ENCODE results near the gene ECE1. TPM values are rescaled to one million over a fixed set of nuclear protein-coding genes. Genes with fewer than 3 reads are reported as not detected.

The ECE1 gene
- total and polyA plus RNA-seq, 9 of the 15 experiments (the other 6 are each of a cell fraction or from before 2014, with no cell fraction given): 0.56 to 34.8 (median 11.0) TPM

DNA sequence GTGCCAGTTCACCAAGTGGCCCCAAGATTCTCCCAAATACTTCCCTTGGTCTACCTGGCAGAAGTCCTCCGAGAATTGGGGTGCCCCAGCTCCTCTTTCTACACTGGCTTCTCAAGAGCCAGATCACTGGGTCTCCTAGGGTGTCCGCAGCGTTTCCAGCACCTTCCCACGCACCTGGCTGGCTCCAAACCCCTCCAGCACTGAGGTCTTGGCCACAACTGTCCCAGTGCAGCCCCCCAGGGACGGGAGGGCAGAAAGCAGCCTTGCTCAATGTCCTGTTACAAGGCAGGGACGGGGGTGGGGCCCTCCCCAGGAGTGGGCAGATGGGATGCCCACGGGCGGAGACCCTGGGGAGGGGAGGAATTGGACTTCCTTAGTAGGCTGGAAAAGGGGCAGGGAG lies 1.1 kb downstream of the ECE1 start (continued):
- TF ChIP-seq CHCHD3 (CRISPR knock-in tag; IDR thresholded peaks at IDR 0.05): no peak

DNA sequence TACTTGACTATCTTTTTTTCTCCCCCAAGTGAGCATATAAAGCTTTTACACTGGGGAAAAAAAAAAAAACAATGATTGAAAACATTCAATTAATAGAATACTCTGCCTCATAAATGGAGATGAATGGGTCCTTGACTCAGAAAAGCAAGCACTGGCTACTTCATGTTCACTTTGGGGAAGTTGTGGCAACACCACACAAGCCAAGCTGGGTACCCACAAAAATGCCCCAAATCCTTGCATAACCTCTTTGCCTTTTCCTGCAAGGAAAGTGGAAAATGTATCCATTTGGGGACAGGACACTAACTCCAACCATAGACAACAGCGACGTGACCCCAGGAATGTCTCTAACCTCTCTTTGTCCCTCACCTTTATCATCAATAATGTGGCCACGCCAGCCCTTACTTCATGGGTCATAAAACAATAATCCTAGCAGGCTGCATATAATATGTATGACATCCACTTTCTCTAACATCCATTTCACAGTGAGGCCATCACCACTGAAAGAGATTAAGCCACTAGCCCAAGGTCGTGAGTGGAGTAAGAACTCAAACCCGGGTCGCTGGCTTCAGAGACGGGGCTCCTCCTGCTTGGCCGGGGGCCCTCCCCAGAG lies 2.3 kb downstream of the ECE1 start:
- no TSS peak for BruUV-seq (replicated peaks)
- no peaks in the 10 kb centered on the region for H3K36me3 ChIP-seq (ENCODE audit: control insufficient read depth, insufficient read depth, low read length)
- no peak overlapping the region for H3K4me3 ChIP-seq
- CTCF ChIA-PET (ENCODE audit: low intra/inter-chr PET ratio): no interaction called here
- DNase-seq (ENCODE audit: extremely low read depth in 1 of 4, low spot score in 3 of 4) (no peak), ATAC-seq (no peak), FAIRE-seq (no peak)
- H3K9me3 ChIP-seq (replicated peaks; ENCODE audit: control insufficient read depth, insufficient read depth, low read depth, low read length): no peaks in the 10 kb centered on the region
- no peaks in the 10 kb centered on the region; a peak in 1 of 5 replicates for H3K27me3 ChIP-seq (ENCODE audit: control insufficient read depth in 2 of 2, insufficient read depth in 2 of 2, low read length in 2 of 2)
- H3K4me2 ChIP-seq (ENCODE audit: insufficient read depth, low read length): no peak overlapping the region
- H3K79me2 ChIP-seq (ENCODE audit: control insufficient read depth, insufficient read depth, low read length): no peaks in the 10 kb centered on the region
- in situ Hi-C loops (cut with MboI): no loop called here
- H3K9me1 ChIP-seq (ENCODE audit: control insufficient read depth, insufficient read depth, low read length): no peaks in the 10 kb centered on the region
- POLR2A ChIA-PET: interaction anchor here (0.6 to 1.0 kb wide), 2 partner anchors 12 to 1007 kb away, joined by 3 read pairs; no protein-coding TSS in a partner anchor
- no peak overlapping the region for H2AFZ ChIP-seq (ENCODE audit: low read depth, low read length)
- intact Hi-C loops (cut with micrococcal nuclease): no loop called here
- no peak for TF ChIP-seq RB1 (IDR thresholded peaks at IDR 0.05; ENCODE audit: low read depth)
- TF ChIP-seq, protein P1, sequence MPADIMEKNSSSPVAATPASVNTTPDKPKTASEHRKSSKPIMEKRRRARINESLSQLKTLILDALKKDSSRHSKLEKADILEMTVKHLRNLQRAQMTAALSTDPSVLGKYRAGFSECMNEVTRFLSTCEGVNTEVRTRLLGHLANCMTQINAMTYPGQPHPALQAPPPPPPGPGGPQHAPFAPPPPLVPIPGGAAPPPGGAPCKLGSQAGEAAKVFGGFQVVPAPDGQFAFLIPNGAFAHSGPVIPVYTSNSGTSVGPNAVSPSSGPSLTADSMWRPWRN (IDR thresholded peaks at IDR 0.05; ENCODE audit: low read depth): no peak
- TF ChIP-seq, protein P2, sequence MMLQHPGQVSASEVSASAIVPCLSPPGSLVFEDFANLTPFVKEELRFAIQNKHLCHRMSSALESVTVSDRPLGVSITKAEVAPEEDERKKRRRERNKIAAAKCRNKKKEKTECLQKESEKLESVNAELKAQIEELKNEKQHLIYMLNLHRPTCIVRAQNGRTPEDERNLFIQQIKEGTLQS (IDR thresholded peaks at IDR 0.05): no peak
- TF ChIP-seq, protein P2 (CRISPR knock-in tag; conservative IDR thresholded peaks at IDR 0.05): no peak
- no peak for TF ChIP-seq KLF1 (tag; IDR thresholded peaks at IDR 0.05)
- TF ChIP-seq EP300 (IDR thresholded peaks at IDR 0.05; ENCODE audit: low read length): no peak
- no peak for TF ChIP-seq NFIC (IDR thresholded peaks at IDR 0.05)
- TF ChIP-seq IRF2 (CRISPR knock-in tag; IDR thresholded peaks at IDR 0.05): no peak
- no peak for TF ChIP-seq NONO (IDR thresholded peaks at IDR 0.05; ENCODE audit: low read depth in 2 of 2, low read length in 1 of 2)
- TF ChIP-seq L3MBTL2 (IDR thresholded peaks at IDR 0.05): no peak
- TF ChIP-seq, protein P3, sequence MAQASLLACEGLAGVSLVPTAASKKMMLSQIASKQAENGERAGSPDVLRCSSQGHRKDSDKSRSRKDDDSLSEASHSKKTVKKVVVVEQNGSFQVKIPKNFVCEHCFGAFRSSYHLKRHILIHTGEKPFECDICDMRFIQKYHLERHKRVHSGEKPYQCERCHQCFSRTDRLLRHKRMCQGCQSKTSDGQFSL (CRISPR knock-in tag; IDR thresholded peaks at IDR 0.05): no peak
- TF ChIP-seq, protein P3 (tag; IDR thresholded peaks at IDR 0.05): no peak
- no peak for TF ChIP-seq ZNF586 (CRISPR knock-in tag; conservative IDR thresholded peaks at IDR 0.05)
- TF ChIP-seq, protein P4, sequence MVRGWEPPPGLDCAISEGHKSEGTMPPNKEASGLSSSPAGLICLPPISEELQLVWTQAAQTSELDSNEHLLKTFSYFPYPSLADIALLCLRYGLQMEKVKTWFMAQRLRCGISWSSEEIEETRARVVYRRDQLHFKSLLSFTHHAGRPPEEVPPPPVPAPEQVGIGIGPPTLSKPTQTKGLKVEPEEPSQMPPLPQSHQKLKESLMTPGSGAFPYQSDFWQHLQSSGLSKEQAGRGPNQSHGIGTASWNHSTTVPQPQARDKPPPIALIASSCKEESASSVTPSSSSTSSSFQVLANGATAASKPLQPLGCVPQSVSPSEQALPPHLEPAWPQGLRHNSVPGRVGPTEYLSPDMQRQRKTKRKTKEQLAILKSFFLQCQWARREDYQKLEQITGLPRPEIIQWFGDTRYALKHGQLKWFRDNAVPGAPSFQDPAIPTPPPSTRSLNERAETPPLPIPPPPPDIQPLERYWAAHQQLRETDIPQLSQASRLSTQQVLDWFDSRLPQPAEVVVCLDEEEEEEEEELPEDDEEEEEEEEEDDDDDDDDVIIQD (CRISPR knock-in tag; IDR thresholded peaks at IDR 0.05): no peak
- TF ChIP-seq ETV6 (IDR thresholded peaks at IDR 0.05; ENCODE audit: borderline replicate concordance in 1 of 2, low read depth in 2 of 2, low read length in 1 of 2): no peak
- no peak for TF ChIP-seq ETV6 (CRISPR knock-in tag; IDR thresholded peaks at IDR 0.05; ENCODE audit: borderline replicate concordance)
- H3K27ac ChIP-seq (ENCODE audit: extremely low read depth, low read depth, low read length): no peak overlapping the region
- 28% methylated on average over 8 of the region's 8 CpGs for WGBS (ENCODE audit: insufficient coverage, low coverage, missing lambda C conversion rate)
- peaks cover 0 to 12% of the 10 kb centered on the region in 2 experiments; a peak in 1 of 5 replicates for H3K4me1 ChIP-seq (replicated peaks in 1 of 2; ENCODE audit: control insufficient read depth in 2 of 2, insufficient read depth in 2 of 2, low read length in 2 of 2)
- peaks cover 30% of the 10 kb centered on the region for H4K20me1 ChIP-seq (replicated peaks; ENCODE audit: control insufficient read depth, insufficient read depth, low read length)
- no peak overlapping the region for H3K9ac ChIP-seq (ENCODE audit: insufficient read depth in 1 of 2, low read depth in 2 of 2, low read length in 2 of 2)
